GM10248 (cell line): ENCODE measurements around the gene ITM2B.

ENCODE experiments used
- CTCF ChIA-PET: fragments of 300-600 bp; sonication (Branson Sonifier 250); formaldehyde crosslinking; extraction: SDS; loops from one replicate; lab custom pipeline; 2021; ENCODE audit warnings: antibody characterized with exemption; lab: Yijun Ruan, JAX
- POLR2A ChIA-PET: fragments of 350-650 bp; sonication (Branson Sonifier 250); formaldehyde crosslinking; extraction: SDS; loops from one replicate; lab custom pipeline; 2020; ENCODE audit warnings: antibody characterized with exemption; lab: Yijun Ruan, JAX
- DNase-seq: peaks from one replicate; pipeline ENCODE4 v3.0.0; 2012; ENCODE audit errors: extremely low spot score
- TF ChIP-seq, protein P1 (sequence below): IDR thresholded peaks from 2 replicates; pipeline ENCODE4 v1.5.1; 2012; ENCODE audit warnings: mild to moderate bottlenecking, low read depth; ENCODE audit errors: extremely low read depth, missing control alignments, control extremely low read depth

The ITM2B gene

GRCh38 chr13:48311223-48311622 is 78.2 kb downstream of the ITM2B start:
- TF ChIP-seq, protein P1, sequence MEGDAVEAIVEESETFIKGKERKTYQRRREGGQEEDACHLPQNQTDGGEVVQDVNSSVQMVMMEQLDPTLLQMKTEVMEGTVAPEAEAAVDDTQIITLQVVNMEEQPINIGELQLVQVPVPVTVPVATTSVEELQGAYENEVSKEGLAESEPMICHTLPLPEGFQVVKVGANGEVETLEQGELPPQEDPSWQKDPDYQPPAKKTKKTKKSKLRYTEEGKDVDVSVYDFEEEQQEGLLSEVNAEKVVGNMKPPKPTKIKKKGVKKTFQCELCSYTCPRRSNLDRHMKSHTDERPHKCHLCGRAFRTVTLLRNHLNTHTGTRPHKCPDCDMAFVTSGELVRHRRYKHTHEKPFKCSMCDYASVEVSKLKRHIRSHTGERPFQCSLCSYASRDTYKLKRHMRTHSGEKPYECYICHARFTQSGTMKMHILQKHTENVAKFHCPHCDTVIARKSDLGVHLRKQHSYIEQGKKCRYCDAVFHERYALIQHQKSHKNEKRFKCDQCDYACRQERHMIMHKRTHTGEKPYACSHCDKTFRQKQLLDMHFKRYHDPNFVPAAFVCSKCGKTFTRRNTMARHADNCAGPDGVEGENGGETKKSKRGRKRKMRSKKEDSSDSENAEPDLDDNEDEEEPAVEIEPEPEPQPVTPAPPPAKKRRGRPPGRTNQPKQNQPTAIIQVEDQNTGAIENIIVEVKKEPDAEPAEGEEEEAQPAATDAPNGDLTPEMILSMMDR, result no peak
- CTCF ChIA-PET, result interaction anchor here (1.5 kb wide), 1 partner anchor 22 kb away, joined by 3 read pairs; no protein-coding TSS in a partner anchor
- no peak for DNase-seq
- POLR2A ChIA-PET, result no interaction called here

DNA sequence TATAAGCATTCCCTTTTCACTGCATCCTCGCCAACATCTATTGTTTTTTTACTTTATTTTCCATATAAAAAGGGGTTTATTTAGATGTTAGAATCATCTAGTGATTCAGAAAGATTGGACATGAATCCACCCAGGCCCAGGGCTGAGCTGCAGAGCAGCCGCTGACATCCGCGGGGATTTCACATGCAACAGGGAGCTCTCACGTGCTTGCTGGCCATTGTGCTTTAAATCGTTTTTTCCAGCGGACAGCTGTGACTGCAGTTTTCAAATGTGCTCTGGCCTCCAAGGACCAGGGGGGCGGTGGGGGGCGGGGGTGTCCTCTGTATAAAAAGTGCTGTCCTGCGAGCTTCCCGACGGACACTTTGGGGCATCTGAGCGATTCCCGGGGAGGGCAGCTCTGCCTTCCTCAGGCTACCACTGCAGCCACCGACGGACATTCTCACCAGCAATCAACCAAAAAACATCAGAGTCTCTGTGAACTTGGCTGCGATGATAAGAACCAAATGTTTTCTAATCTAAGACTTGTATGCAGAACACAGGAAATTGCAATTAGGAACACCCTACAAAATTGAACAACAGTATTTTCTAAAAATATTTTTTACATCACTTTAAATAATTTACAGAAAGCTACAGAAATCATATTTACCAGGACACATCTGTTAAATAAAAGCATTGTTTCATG is 83.1 kb downstream of the ITM2B start:
- TF ChIP-seq, protein P1, result no peak
- DNase-seq, result no peak
- ChIA-PET CTCF (interaction anchor here (1.2 to 1.5 kb wide), 2 partner anchors 9 to 17 kb away, joined by 3 to 5 read pairs; no protein-coding TSS in a partner anchor), POLR2A (no interaction called here)

DNA sequence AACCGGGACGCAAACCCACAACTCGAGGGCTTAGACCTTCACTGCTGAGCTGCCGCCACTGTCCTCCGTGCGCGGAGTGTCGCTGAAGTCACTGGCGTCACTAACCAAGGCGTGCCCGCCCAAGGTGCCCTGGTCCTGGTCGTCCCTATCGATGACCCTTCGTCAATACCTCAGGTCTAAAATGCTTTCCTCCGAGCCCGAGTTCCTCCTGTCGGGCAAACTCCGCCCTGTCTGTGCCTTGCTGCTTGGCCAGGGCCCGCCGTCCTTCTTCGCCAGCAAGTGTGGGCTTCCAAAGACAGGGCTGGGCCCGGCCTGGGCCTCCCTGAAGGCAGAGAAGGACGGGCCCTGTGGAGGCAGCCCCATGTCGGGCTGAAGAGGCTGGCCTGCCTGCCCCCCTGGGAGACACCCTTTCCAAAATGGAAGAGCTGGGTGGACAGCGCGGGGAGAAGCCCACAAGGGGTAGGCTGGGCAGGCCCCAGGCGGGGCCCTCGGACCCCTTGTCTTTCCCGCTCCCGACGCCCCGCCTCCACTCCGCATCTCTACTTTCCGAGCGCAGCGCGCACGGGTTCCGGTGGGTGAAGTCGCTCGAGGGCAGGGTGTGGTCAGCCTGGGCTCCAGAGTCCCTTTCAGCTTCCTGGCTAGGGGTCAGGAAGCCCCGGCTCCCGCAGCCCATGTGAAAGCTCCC is 84.0 kb downstream of the ITM2B start:
- no peak for DNase-seq
- POLR2A ChIA-PET, result no interaction called here
- TF ChIP-seq, protein P1, result no peak
- CTCF ChIA-PET, result interaction anchor here (1.2 kb wide), 2 partner anchors 10 to 16 kb away, joined by 3 read pairs; no protein-coding TSS in a partner anchor

DNA sequence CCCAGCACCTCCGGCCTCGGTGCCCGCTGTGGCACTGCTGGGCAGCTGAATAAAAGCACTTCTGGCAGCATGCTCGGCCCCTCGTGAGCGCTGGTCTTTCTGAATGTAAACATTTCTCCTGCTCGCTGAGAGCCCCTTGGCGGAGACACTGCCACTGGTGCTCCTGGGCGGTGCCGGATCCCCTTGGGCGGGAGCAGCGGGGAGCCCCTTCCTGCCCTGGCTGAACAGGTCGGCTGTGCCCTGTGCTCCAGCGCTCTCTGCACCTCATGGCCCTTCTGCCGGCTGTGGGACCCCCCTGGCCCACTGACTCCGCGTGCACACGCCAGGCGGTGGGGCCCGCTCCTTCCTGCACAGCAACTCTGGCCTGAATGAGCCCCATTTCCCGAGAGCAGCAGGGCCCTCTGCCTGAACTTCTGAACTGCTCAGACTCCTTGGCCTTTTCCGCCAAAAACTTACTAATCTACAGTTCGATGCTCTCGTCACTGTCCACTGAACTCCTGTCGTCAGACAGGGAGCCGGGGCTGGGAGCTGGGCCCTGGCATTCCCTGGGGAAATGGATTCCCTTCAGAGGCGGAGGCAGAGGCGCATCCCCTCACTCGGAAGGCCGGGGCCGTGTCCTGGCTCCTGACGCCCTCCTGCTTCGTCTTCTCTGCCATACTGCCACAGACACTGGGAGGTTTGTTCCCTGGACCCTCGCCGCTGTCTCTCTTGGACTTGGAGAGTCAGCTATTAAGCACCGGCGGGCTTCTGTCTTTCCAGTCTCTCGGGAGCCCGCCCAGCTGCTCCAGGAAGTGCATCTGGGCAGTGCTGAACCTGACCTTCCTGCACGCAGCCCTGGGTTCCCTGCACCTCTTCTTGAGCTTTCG is 84.7 kb downstream of the ITM2B start:
- TF ChIP-seq, protein P1, result no peak
- ChIA-PET POLR2A (no interaction called here), CTCF (interaction anchor here (1.1 to 1.3 kb wide), 3 partner anchors 9 to 16 kb away, joined by 3 to 6 read pairs (median 4); no protein-coding TSS in a partner anchor)
- DNase-seq, result no peak

GRCh38 chr13:48318377-48318811 is 85.4 kb downstream of the ITM2B start:
- CTCF ChIA-PET, result interaction anchor here (1.1 to 1.3 kb wide), 2 partner anchors 9 to 15 kb away, joined by 4 to 6 read pairs; no protein-coding TSS in a partner anchor
- POLR2A ChIA-PET, result no interaction called here
- no peak for DNase-seq
- TF ChIP-seq, protein P1, result no peak
